ENCODE data around the gene DBET. TPM values are rescaled to one million over a fixed set of nuclear protein-coding genes. Genes with fewer than 3 reads are reported as not detected.
"Not testable (repeated sequence)": the region's sequence is repeated elsewhere in the genome, so short reads cannot be mapped to it uniquely, and the experiment has no call there.

Gene DBET
- total and polyA plus RNA-seq, 2 experiments from 2014 or later: not detected

GRCh38 chr4:190019023-190019858 lies 45.1 kb upstream of the DBET start:
- no peak overlapping the region for H3K27ac ChIP-seq
- H3K9me2 ChIP-seq (replicated peaks; ENCODE audit: insufficient read depth): no peaks in the 10 kb centered on the region
- no peaks in the 10 kb centered on the region for H3K9me3 ChIP-seq (ENCODE audit: low read depth)
- TF ChIP-seq CTCF (IDR thresholded peaks at IDR 0.05; ENCODE audit: poor library complexity): no peak
- no peak for TF ChIP-seq EZH2phosphoT487 (IDR thresholded peaks at IDR 0.05; ENCODE audit: low read depth, severe bottlenecking, unreplicated experiment)
- TF ChIP-seq EZH2 (IDR thresholded peaks at IDR 0.05; ENCODE audit: borderline replicate concordance): no peak
- no peaks in the 10 kb centered on the region for H3K36me3 ChIP-seq (replicated peaks; ENCODE audit: insufficient read depth, low read depth)
- H4K20me1 ChIP-seq (ENCODE audit: insufficient read depth, poor library complexity, severe bottlenecking): no peaks in the 10 kb centered on the region
- H3K4me1 ChIP-seq (ENCODE audit: insufficient read depth): no peaks in the 10 kb centered on the region
- H3K79me2 ChIP-seq: no peaks in the 10 kb centered on the region
- no peak overlapping the region for H3K4me3 ChIP-seq
- 46% methylated on average over 47 of the region's 57 CpGs for WGBS (ENCODE audit: low lambda C conversion rate, missing lambda C conversion rate)
- peaks cover 37% of the 10 kb centered on the region for H3K27me3 ChIP-seq
- no peak overlapping the region for H3K4me2 ChIP-seq
- H2AFZ ChIP-seq: no peak overlapping the region
- no peak for DNase-seq (ENCODE audit: low spot score)

GRCh38 chr4:190019859-190020463 lies 44.3 kb upstream of the DBET start:
- 53% methylated on average over 29 of the region's 29 CpGs for WGBS (ENCODE audit: low lambda C conversion rate, missing lambda C conversion rate)
- not testable (repeated sequence) for H3K4me3 ChIP-seq; H4K20me1 ChIP-seq (ENCODE audit: insufficient read depth, poor library complexity, severe bottlenecking); H3K79me2 ChIP-seq; H2AFZ ChIP-seq; H3K4me2 ChIP-seq; H3K36me3 ChIP-seq (replicated peaks; ENCODE audit: insufficient read depth, low read depth); H3K9me2 ChIP-seq (replicated peaks; ENCODE audit: insufficient read depth); H3K4me1 ChIP-seq (ENCODE audit: insufficient read depth); DNase-seq (ENCODE audit: low spot score); H3K27ac ChIP-seq; H3K9me3 ChIP-seq (ENCODE audit: low read depth)
- H3K27me3 ChIP-seq: peaks cover 32% of the 10 kb centered on the region

GRCh38 chr4:190020790-190021717 lies 43.2 kb upstream of the DBET start:
- TF ChIP-seq CTCF (IDR thresholded peaks at IDR 0.05; ENCODE audit: poor library complexity): no peak
- TF ChIP-seq EZH2 (IDR thresholded peaks at IDR 0.05; ENCODE audit: borderline replicate concordance): peak; percentile 53
- no peak for TF ChIP-seq EZH2phosphoT487 (IDR thresholded peaks at IDR 0.05; ENCODE audit: low read depth, severe bottlenecking, unreplicated experiment)
- Histone ChIP-seq H3K36me3 (replicated peaks; ENCODE audit: insufficient read depth, low read depth) (no peaks in the 10 kb centered on the region), H3K9me3 (ENCODE audit: low read depth) (no peaks in the 10 kb centered on the region), H3K4me1 (ENCODE audit: insufficient read depth) (no peaks in the 10 kb centered on the region), H3K27me3 (peaks cover 25% of the 10 kb centered on the region), H3K4me3 (no peak overlapping the region), H3K27ac (no peak overlapping the region), H3K4me2 (peak overlapping the region; percentile 62), H2AFZ (no peak overlapping the region), H3K79me2 (no peaks in the 10 kb centered on the region), H3K9me2 (replicated peaks; ENCODE audit: insufficient read depth) (no peaks in the 10 kb centered on the region), H4K20me1 (ENCODE audit: insufficient read depth, poor library complexity, severe bottlenecking) (no peaks in the 10 kb centered on the region)
- peak; percentile 61 for DNase-seq (ENCODE audit: low spot score)
- WGBS (ENCODE audit: low lambda C conversion rate, missing lambda C conversion rate): 47% methylated on average over 42 of the region's 55 CpGs

- WGBS (ENCODE audit: low lambda C conversion rate, missing lambda C conversion rate): 67% methylated on average over 18 of the region's 39 CpGs
- H3K27ac ChIP-seq: not testable (repeated sequence)
Measured at GRCh38 chr4:190021973-190022372, 42.3 kb upstream of the DBET start.

DNA sequence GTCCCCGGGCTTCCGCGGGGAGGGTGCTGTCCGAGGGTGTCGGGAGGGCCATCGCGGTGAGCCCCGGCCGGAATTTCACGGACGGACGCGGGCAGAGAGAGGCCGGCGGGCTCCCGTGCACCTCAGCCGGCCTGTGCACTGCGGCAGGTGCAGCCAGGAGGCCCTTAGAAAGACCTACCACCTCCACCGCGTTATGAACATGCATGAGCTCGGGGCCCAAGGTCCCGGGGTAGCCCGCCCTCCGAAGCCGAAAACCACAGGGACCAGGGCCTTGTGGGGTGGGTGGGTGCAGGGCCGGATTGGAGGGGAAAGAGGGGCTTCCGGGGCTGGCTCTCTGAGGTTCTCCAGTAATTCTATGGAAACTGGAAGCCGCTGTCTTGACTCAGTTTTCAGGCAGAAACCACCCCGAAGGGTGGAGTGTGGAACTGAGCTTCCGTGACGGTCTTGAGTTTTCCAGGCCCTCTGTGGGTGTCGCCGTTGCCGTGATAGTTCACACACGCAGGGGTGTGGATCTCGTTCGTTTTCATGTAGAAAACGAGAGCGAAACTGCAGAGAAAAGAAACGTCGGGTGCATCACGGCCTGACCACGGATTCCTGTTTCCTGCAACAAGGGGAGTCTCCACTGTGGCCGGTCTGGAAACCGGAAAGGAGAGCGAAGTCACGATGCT lies 41.6 kb upstream of the DBET start:
- H4K20me1 ChIP-seq (ENCODE audit: insufficient read depth, poor library complexity, severe bottlenecking); H3K36me3 ChIP-seq (replicated peaks; ENCODE audit: insufficient read depth, low read depth); H3K9me3 ChIP-seq (ENCODE audit: low read depth); H3K4me1 ChIP-seq (ENCODE audit: insufficient read depth); H3K79me2 ChIP-seq; H3K9me2 ChIP-seq (replicated peaks; ENCODE audit: insufficient read depth); H2AFZ ChIP-seq; H3K27ac ChIP-seq; H3K4me3 ChIP-seq: not testable (repeated sequence)
- peaks cover 16% of the 10 kb centered on the region for H3K27me3 ChIP-seq
- peak; percentile 11 for DNase-seq (ENCODE audit: low spot score)
- H3K4me2 ChIP-seq: peak overlapping the region; percentile 51
- WGBS (ENCODE audit: low lambda C conversion rate, missing lambda C conversion rate): 57% methylated on average over 30 of the region's 47 CpGs

More at GRCh38 chr4:190021973-190022372, 42.3 kb upstream of the DBET start:
- H3K27me3 ChIP-seq: peaks cover 18% of the 10 kb centered on the region
- H3K4me2 ChIP-seq; H3K9me3 ChIP-seq (ENCODE audit: low read depth); DNase-seq (ENCODE audit: low spot score); H3K4me1 ChIP-seq (ENCODE audit: insufficient read depth); H2AFZ ChIP-seq; H3K79me2 ChIP-seq; H3K36me3 ChIP-seq (replicated peaks; ENCODE audit: insufficient read depth, low read depth); H3K9me2 ChIP-seq (replicated peaks; ENCODE audit: insufficient read depth); H4K20me1 ChIP-seq (ENCODE audit: insufficient read depth, poor library complexity, severe bottlenecking); H3K4me3 ChIP-seq: not testable (repeated sequence)

DNA sequence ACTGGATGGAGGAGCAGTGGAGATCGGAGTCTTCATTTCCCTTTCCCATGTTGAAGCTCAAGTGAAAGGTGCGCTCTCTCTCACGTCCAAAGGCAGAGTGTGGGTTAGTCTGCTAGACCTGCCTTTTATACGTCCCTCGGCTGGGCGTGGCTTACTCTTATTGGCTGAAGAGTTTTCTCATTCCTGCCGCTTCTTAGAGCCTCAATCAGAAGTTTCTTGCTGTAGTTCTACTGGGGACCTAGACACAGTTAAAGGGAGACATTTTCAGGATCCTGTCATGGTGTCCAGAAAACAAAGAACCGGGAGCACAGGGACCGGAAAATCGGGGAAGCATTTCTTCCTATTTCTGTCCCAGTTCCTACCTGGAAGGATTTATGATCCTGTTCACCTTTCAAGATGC lies 37.1 kb upstream of the DBET start, which contains the start of gene FRG2:
FRG2 (minus strand) TSS at position 101 of the 400 bp plus-strand sequence; CDS start at position 49, 52 bp downstream.
- DNase-seq (ENCODE audit: low spot score); H3K9me3 ChIP-seq (ENCODE audit: low read depth); H3K9me2 ChIP-seq (replicated peaks; ENCODE audit: insufficient read depth); H3K4me2 ChIP-seq; H4K20me1 ChIP-seq (ENCODE audit: insufficient read depth, poor library complexity, severe bottlenecking); H2AFZ ChIP-seq; H3K4me3 ChIP-seq; H3K4me1 ChIP-seq (ENCODE audit: insufficient read depth); H3K27ac ChIP-seq; H3K27me3 ChIP-seq; H3K79me2 ChIP-seq; H3K36me3 ChIP-seq (replicated peaks; ENCODE audit: insufficient read depth, low read depth): not testable (repeated sequence)
- 70% methylated on average over 1 of the region's 10 CpGs for WGBS (ENCODE audit: low lambda C conversion rate, missing lambda C conversion rate)
